HepG2 (cell line): Measurements from ENCODE around the gene TM2D3. TPM values are rescaled to one million over a fixed set of nuclear protein-coding genes. Genes with fewer than 3 reads are reported as not detected.

Experiments
- ARNT2 ChIP-seq: sonication (generic); formaldehyde crosslinking; IDR thresholded peaks from 2 replicates; pipeline ENCODE4 v1.8.0; 2022; ENCODE audit warnings: mild to moderate bottlenecking, low read depth, missing genetic modification reagents, moderate library complexity
- BCL6 ChIP-seq: IDR thresholded peaks from 2 replicates; pipeline ENCODE4 v1.6.1; 2016; ENCODE audit warnings: missing genetic modification reagents, missing compliant biosample characterization
- CENPX ChIP-seq: sonication (generic); formaldehyde crosslinking; IDR thresholded peaks from 2 replicates; pipeline ENCODE4 v1.9.0; 2021; ENCODE audit warnings: mild to moderate bottlenecking, missing genetic modification reagents, moderate library complexity
- HNF1A ChIP-seq, 2 experiments: sonication (generic) in 1 of 2; formaldehyde crosslinking in 1 of 2; IDR thresholded peaks; 2 replicates each; pipeline versions ENCODE4 v1.4.0 to v1.6.1; 2016 to 2020; ENCODE audit warnings: borderline replicate concordance in 1 of 2, low read depth in 1 of 2, mild to moderate bottlenecking in 1 of 2, missing genetic modification reagents in 1 of 2
- NFIB ChIP-seq: sonication (generic); formaldehyde crosslinking; IDR thresholded peaks from 2 replicates; pipeline ENCODE4 v1.9.0; 2021; ENCODE audit warnings: missing genetic modification reagents, mild to moderate bottlenecking, borderline replicate concordance
- NKX3-1 ChIP-seq: sonication (generic); formaldehyde crosslinking; IDR thresholded peaks from 2 replicates; pipeline ENCODE4 v1.5.0; 2020; ENCODE audit warnings: missing genetic modification reagents
- PRPF4 ChIP-seq: fragments of 200-400 bp; formaldehyde crosslinking; IDR thresholded peaks from 2 replicates; pipeline ENCODE4 v1.6.1; 2016; ENCODE audit warnings: low read length, low read depth; ENCODE audit not compliant: poor library complexity, severe bottlenecking
- ZBTB4 ChIP-seq: sonication (generic); formaldehyde crosslinking; IDR thresholded peaks from 2 replicates; pipeline ENCODE4 v1.4.0; 2020; ENCODE audit warnings: missing genetic modification reagents, mild to moderate bottlenecking, borderline replicate concordance
- ZFAT ChIP-seq: sonication (generic); formaldehyde crosslinking; conservative IDR thresholded peaks from 2 replicates; pipeline ENCODE4 v1.8.1; 2023; ENCODE audit warnings: missing genetic modification reagents, inconsistent platforms
- ZFYVE20 ChIP-seq: sonication (generic); formaldehyde crosslinking; IDR thresholded peaks from 2 replicates; pipeline ENCODE4 v1.8.0; 2023; ENCODE audit warnings: low read depth, mild to moderate bottlenecking, moderate library complexity, missing genetic modification reagents, borderline replicate concordance
- polyA plus RNA-seq, 8 experiments: library from polyadenylated mRNA; depleted of rRNA in 3 of 8; stranded (reverse) in 7 of 8; unstranded in 1 of 8; fragments of >200 nt; fragmentation: Illumina TruSeq in 4 of 8; extraction: Trizol in 4 of 8; gene quantifications; 2 replicates each; pipeline versions ENCODE4 v1.2.1 to v1.2.3, GENCODE V29; 2011 to 2016; ENCODE audit warnings: low read depth in 4 of 8, missing spikeins in 1 of 8, mixed read lengths in 1 of 8; ENCODE audit not compliant: insufficient read depth in 1 of 8
- total RNA-seq, 5 experiments: library from RNA; depleted of rRNA; stranded (reverse); fragments of >200 nt; fragmentation: Illumina TruSeq; extraction: Trizol; gene quantifications; 2 replicates each; pipeline ENCODE4 v1.2.3, GENCODE V29; 2016; ENCODE audit warnings: low read depth in 1 of 5
- TF ChIP-seq, protein P1 (sequence below): sonication (generic); formaldehyde crosslinking; IDR thresholded peaks from 2 replicates; pipeline ENCODE4 v1.4.0; 2020; ENCODE audit warnings: mild to moderate bottlenecking, missing genetic modification reagents, borderline replicate concordance
- TF ChIP-seq, protein P2 (sequence below): IDR thresholded peaks from 2 replicates; pipeline ENCODE4 v1.6.1; 2016; ENCODE audit warnings: low read depth

TM2D3 gene
- total and polyA plus RNA-seq, 2 of the 13 experiments (the other 11 are each of a cell fraction or from before 2014, with no cell fraction given), result 31.1 to 72.7 TPM

- TF ChIP-seq ZFYVE20 (CRISPR knock-in tag) (no peak), PRPF4 (no peak), ZFAT (no peak), ZBTB4 (no peak), NFIB (CRISPR knock-in tag) (0 out of 2 replicates have a peak, but pooled peaks have one; percentile 57), BCL6 (no peak), ARNT2 (CRISPR knock-in tag) (no peak), CENPX (CRISPR knock-in tag) (no peak), HNF1A (IDR thresholded peaks at IDR 0.05; ENCODE audit: low read depth) (no peak), HNF1A (CRISPR knock-in tag; IDR thresholded peaks at IDR 0.05; ENCODE audit: borderline replicate concordance) (no peak), NKX3-1 (CRISPR knock-in tag) (no peak)
- TF ChIP-seq, protein P1, sequence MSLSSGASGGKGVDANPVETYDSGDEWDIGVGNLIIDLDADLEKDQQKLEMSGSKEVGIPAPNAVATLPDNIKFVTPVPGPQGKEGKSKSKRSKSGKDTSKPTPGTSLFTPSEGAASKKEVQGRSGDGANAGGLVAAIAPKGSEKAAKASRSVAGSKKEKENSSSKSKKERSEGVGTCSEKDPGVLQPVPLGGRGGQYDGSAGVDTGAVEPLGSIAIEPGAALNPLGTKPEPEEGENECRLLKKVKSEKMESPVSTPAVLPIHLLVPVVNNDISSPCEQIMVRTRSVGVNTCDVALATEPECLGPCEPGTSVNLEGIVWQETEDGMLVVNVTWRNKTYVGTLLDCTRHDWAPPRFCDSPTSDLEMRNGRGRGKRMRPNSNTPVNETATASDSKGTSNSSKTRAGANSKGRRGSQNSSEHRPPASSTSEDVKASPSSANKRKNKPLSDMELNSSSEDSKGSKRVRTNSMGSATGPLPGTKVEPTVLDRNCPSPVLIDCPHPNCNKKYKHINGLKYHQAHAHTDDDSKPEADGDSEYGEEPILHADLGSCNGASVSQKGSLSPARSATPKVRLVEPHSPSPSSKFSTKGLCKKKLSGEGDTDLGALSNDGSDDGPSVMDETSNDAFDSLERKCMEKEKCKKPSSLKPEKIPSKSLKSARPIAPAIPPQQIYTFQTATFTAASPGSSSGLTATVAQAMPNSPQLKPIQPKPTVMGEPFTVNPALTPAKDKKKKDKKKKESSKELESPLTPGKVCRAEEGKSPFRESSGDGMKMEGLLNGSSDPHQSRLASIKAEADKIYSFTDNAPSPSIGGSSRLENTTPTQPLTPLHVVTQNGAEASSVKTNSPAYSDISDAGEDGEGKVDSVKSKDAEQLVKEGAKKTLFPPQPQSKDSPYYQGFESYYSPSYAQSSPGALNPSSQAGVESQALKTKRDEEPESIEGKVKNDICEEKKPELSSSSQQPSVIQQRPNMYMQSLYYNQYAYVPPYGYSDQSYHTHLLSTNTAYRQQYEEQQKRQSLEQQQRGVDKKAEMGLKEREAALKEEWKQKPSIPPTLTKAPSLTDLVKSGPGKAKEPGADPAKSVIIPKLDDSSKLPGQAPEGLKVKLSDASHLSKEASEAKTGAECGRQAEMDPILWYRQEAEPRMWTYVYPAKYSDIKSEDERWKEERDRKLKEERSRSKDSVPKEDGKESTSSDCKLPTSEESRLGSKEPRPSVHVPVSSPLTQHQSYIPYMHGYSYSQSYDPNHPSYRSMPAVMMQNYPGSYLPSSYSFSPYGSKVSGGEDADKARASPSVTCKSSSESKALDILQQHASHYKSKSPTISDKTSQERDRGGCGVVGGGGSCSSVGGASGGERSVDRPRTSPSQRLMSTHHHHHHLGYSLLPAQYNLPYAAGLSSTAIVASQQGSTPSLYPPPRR (CRISPR knock-in tag), result 0 out of 2 replicates have a peak, but pooled peaks have one; percentile 44
- TF ChIP-seq, protein P2, sequence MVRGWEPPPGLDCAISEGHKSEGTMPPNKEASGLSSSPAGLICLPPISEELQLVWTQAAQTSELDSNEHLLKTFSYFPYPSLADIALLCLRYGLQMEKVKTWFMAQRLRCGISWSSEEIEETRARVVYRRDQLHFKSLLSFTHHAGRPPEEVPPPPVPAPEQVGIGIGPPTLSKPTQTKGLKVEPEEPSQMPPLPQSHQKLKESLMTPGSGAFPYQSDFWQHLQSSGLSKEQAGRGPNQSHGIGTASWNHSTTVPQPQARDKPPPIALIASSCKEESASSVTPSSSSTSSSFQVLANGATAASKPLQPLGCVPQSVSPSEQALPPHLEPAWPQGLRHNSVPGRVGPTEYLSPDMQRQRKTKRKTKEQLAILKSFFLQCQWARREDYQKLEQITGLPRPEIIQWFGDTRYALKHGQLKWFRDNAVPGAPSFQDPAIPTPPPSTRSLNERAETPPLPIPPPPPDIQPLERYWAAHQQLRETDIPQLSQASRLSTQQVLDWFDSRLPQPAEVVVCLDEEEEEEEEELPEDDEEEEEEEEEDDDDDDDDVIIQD, result 0 out of 2 replicates have a peak, but pooled peaks have one; percentile 24
Measured at GRCh38 chr15:101613130-101614000, 38.8 kb downstream of the TM2D3 start (continued).
